OCI-LY1 (cell line): Measurements from ENCODE around the gene PAFAH1B2.
A peak's percentile ranks its signal among the peaks of the same experiment; 100 is the strongest.

Experiments
- H2AFZ ChIP-seq: fragments of 200-600 bp; sonication (generic), shearing (Covaris generic); 2 replicates; pipeline ENCODE4 v1.6.0; 2014; ENCODE audit warnings: antibody characterized with exemption, mild to moderate bottlenecking, low read length
- H3F3A ChIP-seq: fragments of 200-600 bp; sonication (generic), shearing (Covaris generic); 2 replicates; pipeline ENCODE4 v1.6.0; 2014; ENCODE audit warnings: mild to moderate bottlenecking, antibody characterized with exemption, low read length, moderate library complexity; ENCODE audit not compliant: insufficient read depth
- H3K27ac ChIP-seq: fragments of 200-600 bp; sonication (generic); 2 replicates; pipeline ENCODE4 v1.5.1; 2014; ENCODE audit warnings: low read length, mixed run types, mild to moderate bottlenecking, low read depth; ENCODE audit not compliant: poor library complexity, severe bottlenecking
- H3K27me3 ChIP-seq: fragments of 200-600 bp; sonication (generic); 2 replicates; pipeline ENCODE4 v1.6.0; 2014; ENCODE audit warnings: antibody characterized with exemption, mild to moderate bottlenecking, low read length, moderate library complexity; ENCODE audit not compliant: insufficient read depth
- H3K36me3 ChIP-seq: fragments of 200-600 bp; sonication (generic); 2 replicates; pipeline ENCODE4 v1.6.1; 2014; ENCODE audit warnings: mild to moderate bottlenecking, antibody characterized with exemption, low read length, moderate library complexity, mixed read lengths; ENCODE audit not compliant: insufficient read depth
- H3K4me1 ChIP-seq: fragments of 200-600 bp; sonication (generic); 2 replicates; pipeline ENCODE4 v1.5.1; 2014; ENCODE audit warnings: mild to moderate bottlenecking, low read length, moderate library complexity; ENCODE audit not compliant: insufficient read depth, severe bottlenecking
- H3K4me2 ChIP-seq: fragments of 200-600 bp; sonication (generic), shearing (Covaris generic); 2 replicates; pipeline ENCODE4 v1.6.1; 2014; ENCODE audit warnings: low read length
- H3K4me3 ChIP-seq: fragments of 200-600 bp; sonication (generic); 2 replicates; pipeline ENCODE4 v1.5.1; 2014; ENCODE audit warnings: low read length, low read depth, mild to moderate bottlenecking, mixed read lengths; ENCODE audit not compliant: poor library complexity, severe bottlenecking
- H3K79me2 ChIP-seq: fragments of 200-600 bp; shearing (Covaris generic); 2 replicates; pipeline ENCODE4 v1.6.1; 2016; ENCODE audit warnings: mixed run types, low read length, mixed read lengths; ENCODE audit not compliant: insufficient read depth
- H3K9ac ChIP-seq: fragments of 200-600 bp; sonication (generic), shearing (Covaris generic); 2 replicates; pipeline ENCODE4 v1.6.1; 2014; ENCODE audit warnings: mild to moderate bottlenecking, low read length, mixed read lengths
- H3K9me2 ChIP-seq: fragments of 200-600 bp; sonication (generic), shearing (Covaris generic); 2 replicates; pipeline ENCODE4 v1.6.1; 2014; ENCODE audit warnings: low read depth, mild to moderate bottlenecking, low read length, mixed read lengths
- H3K9me3 ChIP-seq: fragments of 200-600 bp; shearing (Covaris generic); 2 replicates; pipeline ENCODE4 v1.6.1; 2014; ENCODE audit warnings: low read length, mixed read lengths
- H4K20me1 ChIP-seq: fragments of 200-600 bp; sonication (generic), shearing (Covaris generic); 2 replicates; pipeline ENCODE4 v1.6.0; 2016; ENCODE audit warnings: mild to moderate bottlenecking, low read length; ENCODE audit not compliant: insufficient read depth
- CTCF ChIP-seq: fragments of 200-600 bp; sonication (generic), shearing (Covaris generic); IDR thresholded peaks from 2 replicates; pipeline ENCODE4 v1.5.1; 2017; ENCODE audit warnings: mild to moderate bottlenecking, antibody characterized with exemption, low read length, moderate library complexity, mixed read lengths
- EZH2 ChIP-seq: fragments of 200-600 bp; sonication (generic), shearing (Covaris generic); IDR thresholded peaks from 2 replicates; pipeline ENCODE4 v1.8.0; 2017; ENCODE audit warnings: borderline replicate concordance, mixed run types, mild to moderate bottlenecking, antibody characterized with exemption, low read length, moderate library complexity, mixed read lengths

PAFAH1B2 gene

GRCh38 chr11:117146521-117146920 lies 2.4 kb downstream of the PAFAH1B2 start:
- Histone ChIP-seq H3K79me2 (peaks cover 68% of the 10 kb centered on the region), H3K27me3 (no peaks in the 10 kb centered on the region), H3K36me3 (peaks cover 48% of the 10 kb centered on the region), H3K4me1 (peaks cover 43% of the 10 kb centered on the region), H3K9ac (no peak overlapping the region), H3K9me3 (no peaks in the 10 kb centered on the region), H3K4me2 (no peak overlapping the region; the same call in 1 of the 2 replicates), H2AFZ (no peak overlapping the region), H3K4me3 (peak overlapping the region; percentile 100), H3K27ac (no peak overlapping the region), H3K9me2 (no peaks in the 10 kb centered on the region), H3F3A (no peaks in the 10 kb centered on the region), H4K20me1 (peaks cover 3% of the 10 kb centered on the region; the same call in 1 of the 2 replicates)
- TF ChIP-seq EZH2 = no peak
- no peak for TF ChIP-seq CTCF

GRCh38 chr11:117152066-117152465 lies 8.0 kb downstream of the PAFAH1B2 start:
- H3K79me2 ChIP-seq = peaks cover 97% of the 10 kb centered on the region
- H3K36me3 ChIP-seq = peaks cover 62% of the 10 kb centered on the region
- no peaks in the 10 kb centered on the region for H3K9me2 ChIP-seq
- no peaks in the 10 kb centered on the region for H3K9me3 ChIP-seq
- H3K4me2 ChIP-seq = no peak overlapping the region
- H3F3A ChIP-seq = no peaks in the 10 kb centered on the region
- H4K20me1 ChIP-seq = peaks cover 3% of the 10 kb centered on the region; the same call in 1 of the 2 replicates
- H3K4me1 ChIP-seq = peaks cover 25% of the 10 kb centered on the region
- TF ChIP-seq CTCF (no peak), EZH2 (no peak)
- H3K27ac ChIP-seq = no peak overlapping the region
- H3K4me3 ChIP-seq = no peak overlapping the region
- H3K27me3 ChIP-seq = no peaks in the 10 kb centered on the region
- H2AFZ ChIP-seq = no peak overlapping the region
- no peak overlapping the region for H3K9ac ChIP-seq

- Histone ChIP-seq H3K36me3 (peaks cover 50% of the 10 kb centered on the region), H3K9me3 (no peaks in the 10 kb centered on the region), H3K27ac (no peak overlapping the region), H3K4me2 (no peak overlapping the region), H3K9me2 (no peaks in the 10 kb centered on the region), H3K27me3 (no peaks in the 10 kb centered on the region), H3K9ac (no peak overlapping the region), H2AFZ (no peak overlapping the region), H3K79me2 (peaks cover 94% of the 10 kb centered on the region), H3K4me1 (peaks cover 18% of the 10 kb centered on the region), H3K4me3 (no peak overlapping the region), H3F3A (no peaks in the 10 kb centered on the region), H4K20me1 (no peaks in the 10 kb centered on the region)
- TF ChIP-seq CTCF = no peak
- TF ChIP-seq EZH2 = no peak
These were observed 10.4 kb downstream of the PAFAH1B2 start for GRCh38 chr11:117154468-117154867.
